ENCODE data around the gene MLH3.
"Not testable (repeated sequence)": the region's sequence is repeated elsewhere in the genome, so short reads cannot be mapped to it uniquely, and the experiment has no call there.

The MLH3 gene

DNA sequence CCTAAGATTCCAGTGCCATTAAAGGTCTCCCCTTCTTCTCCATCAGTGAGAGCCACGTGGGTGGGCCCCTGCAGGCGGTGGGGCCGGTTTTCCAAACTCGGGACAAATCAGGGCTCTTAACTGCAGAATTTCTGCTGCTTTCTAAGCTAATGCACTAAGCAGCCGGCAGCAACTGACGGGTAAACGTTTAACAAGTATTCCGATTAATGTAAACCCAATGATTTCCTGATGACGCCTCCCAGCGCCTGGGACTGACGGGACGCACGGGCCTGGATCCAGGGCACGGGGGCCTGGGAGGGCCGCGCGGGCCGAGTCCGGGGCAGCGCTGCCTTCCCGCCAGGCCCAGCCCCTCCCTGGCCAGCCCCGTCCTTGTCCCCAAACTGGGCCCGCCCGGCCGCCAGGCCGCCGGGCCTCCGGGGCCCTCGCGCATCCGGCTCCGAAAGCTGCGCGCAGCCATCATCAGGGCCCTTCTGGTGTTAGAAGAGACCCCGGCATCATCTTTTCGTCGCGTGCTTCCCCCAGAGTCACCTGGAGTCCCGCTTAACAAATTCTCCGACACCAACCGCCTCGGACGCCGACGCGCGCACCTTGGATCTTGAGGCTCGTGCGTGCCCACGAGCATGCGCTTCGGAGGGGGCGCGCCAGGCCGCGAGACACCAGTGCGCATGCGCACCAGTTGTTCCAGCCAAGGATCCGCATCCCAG is at the start of gene MLH3:
MLH3 (minus strand) TSS at position 616 of the 704 bp plus-strand sequence. CDS start 1,812 bp downstream, outside the sequence.
- peak; percentile 89 for DNase-seq

DNA sequence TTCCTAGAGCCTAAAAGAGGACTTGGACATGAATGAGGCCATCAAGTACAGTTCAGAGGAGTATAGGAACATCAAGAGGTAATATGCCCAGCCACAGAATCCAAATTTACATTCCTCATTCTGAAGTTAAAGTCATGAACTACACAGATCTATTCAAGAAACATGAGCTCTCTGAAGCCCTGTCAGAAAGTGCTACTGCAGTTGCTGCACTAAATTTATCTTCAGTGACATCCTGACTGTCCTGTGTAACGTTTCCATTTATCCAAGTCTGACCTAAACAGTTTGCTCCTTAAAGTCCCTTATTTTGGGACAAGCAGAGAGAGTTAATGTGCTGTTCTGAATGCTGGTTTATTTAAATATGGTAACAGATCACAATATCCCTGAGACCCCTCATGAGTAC is 47.4 kb upstream of the MLH3 start:
- no peak for DNase-seq

DNA sequence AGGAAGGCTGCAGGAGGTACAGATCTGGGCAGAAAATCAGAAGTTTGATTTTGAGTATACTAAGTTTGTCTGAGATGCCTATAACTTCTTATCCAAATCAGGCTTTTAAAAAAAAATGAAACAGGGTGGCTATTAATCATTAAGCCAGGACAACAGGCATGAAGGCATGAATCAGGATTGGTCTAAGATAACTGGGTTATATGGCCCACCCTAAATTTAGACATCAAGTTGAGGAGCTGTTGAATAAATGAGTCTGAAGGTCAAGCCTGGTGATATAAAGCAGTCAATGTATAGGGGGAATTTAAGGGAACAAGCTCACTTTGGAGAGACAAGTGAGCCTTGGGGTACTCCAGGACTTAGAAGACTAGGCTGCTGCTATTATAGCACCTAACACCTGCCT is 46.9 kb upstream of the MLH3 start:
- no peak for DNase-seq

DNA sequence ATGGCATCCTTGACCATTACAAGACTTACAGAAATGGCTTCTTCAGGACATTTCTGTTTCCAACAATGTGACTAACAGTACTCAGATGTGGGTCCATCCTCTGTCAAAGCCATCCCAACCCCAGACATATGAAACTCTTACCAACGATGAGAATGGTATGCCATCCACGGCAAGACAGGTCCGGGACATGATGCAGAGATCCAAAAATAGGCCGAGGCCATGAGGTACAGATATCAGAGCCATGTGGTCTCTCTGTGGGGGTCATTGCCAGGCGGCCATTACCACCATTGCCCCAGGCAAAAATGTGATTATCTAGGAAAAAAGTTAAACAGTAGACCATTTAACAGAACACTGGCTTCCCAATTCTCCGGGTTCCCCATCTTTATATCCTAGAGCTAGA is 45.7 kb upstream of the MLH3 start:
- DNase-seq, result no peak

DNA sequence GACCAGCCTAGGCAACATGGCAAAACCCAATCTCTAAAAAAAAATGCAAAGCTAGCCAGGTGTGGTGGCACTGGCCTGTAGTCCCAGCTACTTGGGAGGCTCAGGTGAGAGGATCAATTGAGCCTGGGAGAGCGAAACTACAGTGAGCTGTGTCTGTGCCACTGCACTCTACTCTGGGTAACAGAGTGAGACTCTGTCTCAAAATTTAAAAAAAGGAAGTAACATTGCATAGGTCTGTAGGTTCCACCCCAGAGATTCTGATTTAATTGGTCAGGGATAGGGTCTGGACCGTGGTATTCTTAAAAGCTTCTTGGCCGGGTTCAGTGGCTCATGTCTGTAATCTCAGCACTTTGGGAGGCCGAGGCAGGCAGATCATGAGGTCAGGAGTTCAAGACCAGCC is 44.4 kb upstream of the MLH3 start:
- no peak for DNase-seq

DNA sequence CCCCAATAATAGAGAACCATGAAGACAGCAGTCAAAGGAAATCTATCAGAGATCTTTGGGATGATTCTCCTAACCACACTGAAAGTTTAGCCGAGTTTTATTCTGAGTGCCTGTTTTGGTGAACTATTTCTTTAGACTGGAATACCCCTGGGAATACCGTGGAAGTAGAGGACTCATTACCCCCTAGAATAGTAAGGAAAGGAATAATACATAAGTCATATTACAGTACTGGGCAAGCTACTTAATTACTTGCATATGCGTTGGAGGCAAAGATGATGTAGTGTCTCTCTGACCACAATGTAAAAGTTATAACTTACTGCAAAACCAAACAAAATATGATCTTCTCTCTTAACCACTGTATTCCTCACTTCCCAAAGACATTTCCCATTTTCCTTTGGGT is 43.6 kb upstream of the MLH3 start:
- DNase-seq, result no peak

DNA sequence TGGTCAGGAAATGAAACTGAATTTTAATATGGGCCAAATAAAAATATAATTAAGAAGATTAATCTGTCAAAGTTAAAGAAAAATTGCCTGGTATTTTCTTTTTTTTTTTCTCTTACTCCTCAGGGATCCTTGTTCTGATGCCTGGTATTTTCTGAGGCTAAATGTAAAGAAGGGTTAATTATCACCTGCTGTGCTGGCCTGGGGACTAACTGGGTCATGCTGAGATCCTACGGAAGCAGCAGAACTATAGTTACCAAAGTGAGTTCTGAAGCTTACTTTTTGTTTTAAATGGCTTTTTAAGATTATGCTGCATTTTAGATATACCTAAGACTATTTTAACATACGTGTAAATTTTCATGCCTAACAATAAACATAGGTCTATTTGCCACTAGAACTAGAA is 41.4 kb upstream of the MLH3 start:
- DNase-seq, result no peak

DNA sequence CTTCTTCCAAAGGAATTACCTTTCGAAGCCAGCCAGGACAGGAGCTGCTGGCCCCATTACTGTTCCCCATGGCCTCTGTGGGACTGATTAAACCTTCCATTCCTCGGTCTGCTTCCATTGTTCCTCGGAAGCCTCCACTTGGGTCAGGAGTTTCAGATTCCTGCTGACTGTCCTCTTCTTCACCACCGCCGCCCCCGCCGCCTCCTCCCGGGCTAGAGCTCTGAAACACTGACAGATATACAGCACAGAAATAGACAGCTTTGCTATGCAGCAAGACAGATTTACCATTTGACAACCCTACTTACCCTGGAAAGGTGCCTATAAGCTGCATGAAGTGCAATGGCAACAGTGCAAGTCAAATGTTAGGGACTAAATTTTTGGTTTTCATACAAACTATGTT is 40.0 kb upstream of the MLH3 start:
- DNase-seq, result no peak

DNA sequence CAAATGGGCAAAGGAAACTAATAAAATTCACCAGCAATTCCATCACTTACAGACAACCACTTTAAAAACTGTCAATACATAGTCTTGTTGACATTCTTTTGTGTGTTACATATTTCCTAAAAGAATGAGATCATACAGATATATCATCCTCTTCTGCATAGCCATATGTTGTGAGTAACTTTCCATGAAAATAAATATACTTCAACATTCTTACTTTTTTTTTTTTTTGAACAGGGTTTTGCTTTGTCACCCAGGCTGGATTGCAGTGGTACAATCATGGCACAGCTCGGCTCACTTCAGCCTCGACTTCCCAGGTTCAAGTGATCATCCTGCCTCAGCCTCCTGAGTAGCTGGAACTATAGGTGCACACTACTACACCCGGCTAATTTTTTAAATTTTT is 39.1 kb upstream of the MLH3 start:
- DNase-seq, result no peak

DNA sequence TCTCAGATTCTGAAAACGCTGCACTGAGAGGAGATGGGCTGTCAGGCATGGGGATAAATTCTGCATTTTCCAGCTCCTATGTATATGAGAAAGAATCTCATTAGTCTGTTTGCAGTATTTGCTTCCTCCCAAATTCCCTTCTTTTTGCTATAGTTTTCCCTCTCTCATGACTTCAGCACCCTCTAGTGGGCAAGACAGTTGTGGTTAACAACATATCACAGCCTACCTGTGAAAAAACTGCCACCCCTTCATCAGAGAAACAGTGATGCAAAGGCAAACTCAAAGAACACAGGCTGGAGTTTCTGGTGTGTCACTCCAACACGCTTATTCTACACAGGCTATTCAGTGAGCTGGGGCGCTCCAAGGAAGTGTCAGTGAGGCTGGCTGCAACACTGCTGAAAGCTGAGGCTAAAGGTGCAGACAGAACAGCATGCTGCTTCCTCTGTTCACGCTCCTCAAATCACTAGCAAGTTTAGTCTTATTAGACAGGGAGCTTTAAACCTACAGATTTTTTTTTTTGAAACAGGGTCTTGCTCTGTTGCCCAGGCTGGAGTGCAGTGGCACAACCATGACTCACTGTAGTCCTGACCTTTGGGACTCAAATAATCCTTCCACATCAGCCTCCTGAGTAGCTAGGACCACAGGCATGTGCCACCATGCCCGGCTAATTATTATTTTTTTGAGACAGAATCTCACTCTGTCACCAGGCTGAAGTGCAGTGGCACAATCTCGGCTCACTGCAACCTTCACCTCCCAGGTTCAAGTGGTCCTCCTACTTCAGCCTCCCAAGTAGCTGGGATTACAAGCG is 37.5 kb upstream of the MLH3 start:
- DNase-seq, result peak; percentile 77

DNA sequence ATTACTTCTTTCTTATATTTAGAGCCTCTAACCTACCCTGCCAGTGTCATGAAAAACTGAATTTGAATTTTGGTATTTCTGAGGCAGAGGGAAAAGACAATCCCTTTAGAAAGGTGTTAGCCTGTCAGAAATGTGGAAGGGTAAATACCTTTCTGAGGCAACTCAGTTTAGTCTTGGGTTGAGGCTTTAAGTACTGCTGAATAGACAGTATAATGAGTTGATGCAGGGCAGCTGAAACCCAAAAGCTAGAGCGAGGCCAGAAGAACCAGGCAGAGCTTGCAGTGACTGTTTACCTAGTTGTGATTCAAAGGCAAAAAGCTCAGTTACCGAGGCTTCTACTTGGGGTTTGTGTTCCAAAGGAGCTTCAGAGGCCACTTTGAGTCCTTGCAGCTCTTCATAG is 36.9 kb upstream of the MLH3 start:
- DNase-seq, result no peak

DNA sequence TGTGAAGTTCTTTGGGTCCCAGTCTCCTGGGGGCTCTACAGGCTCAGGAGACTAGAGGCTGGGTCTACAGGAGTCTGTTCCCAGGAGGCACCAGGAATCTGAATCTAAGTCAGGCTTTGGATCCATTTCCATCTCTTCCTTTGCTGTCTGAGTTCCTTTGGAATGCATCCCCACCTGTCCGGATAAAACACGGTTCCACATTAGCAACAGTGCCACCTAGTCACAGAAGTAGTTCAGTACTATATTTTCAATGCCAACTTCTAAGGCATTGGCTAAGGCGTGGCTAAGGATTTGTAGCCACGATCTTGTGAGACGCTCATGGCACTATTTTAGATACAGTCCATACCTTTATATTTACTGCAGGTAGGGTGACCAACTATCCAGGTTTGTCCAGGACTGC is 33.2 kb upstream of the MLH3 start:
- DNase-seq, result no peak

DNA sequence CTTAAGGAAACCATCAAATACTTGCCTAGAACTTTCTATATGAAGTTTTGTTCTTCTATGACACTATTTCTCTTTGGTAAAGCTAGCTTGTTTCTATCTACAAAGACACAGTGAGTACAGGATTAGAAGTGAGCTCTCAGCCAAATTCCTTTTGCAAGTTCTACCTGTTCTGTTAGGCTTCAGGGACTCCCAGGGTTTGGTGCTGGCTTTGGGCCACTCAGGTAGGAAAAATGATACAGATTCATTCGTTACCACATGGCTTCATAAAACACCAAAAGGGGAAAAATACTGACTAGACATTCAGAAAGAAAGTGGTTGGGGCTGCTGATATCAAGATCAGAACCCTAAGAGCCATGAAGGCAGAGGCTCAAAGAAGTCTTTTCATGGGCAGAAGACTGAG is 32.0 kb upstream of the MLH3 start:
- DNase-seq, result no peak

DNA sequence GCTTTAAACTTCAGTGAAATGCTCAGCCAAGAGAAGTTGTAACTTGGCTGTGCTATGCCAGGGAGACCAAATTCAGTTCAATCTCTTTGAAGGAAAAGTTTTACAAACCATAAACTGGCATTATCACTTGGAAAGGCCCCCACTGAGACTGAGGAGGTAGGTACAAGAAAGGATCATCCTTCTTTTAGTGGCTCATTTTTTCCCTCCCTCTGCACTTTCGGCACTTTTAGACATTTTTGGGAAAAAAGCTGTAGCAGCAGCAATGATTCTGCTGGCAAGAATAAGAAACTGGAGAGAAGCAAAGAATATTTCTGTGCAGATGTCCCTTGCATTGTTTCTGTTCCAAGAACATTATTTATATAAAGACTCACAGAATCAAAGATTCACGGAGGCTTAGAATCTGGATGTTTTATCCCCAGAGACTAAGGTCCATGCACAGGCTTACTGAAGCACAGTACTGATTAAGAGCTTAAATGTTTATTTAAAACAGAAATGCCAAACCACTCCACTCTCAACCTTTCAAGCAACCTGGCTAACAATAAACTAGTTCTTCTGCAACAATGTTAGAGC is 30.5 kb upstream of the MLH3 start:
- no peak for DNase-seq

DNA sequence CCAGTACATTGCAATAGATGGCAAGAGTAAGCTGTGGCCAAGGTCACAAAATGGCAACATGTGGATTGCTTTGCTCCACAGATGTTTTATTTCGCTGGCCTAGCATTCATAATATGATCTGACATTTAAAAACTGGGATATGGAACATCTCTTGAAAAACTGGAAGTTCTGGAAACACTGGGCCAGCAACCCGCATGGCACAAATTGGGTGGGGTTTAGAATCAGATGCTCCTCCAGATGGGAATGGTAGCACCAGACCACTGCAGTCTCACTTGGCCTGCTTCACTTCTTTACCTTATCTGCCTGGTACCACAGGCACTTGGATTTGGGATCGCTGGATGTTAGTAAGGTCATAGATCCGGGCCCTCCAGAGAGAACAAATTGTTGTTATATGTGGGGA is 28.3 kb upstream of the MLH3 start:
- DNase-seq, result no peak

DNA sequence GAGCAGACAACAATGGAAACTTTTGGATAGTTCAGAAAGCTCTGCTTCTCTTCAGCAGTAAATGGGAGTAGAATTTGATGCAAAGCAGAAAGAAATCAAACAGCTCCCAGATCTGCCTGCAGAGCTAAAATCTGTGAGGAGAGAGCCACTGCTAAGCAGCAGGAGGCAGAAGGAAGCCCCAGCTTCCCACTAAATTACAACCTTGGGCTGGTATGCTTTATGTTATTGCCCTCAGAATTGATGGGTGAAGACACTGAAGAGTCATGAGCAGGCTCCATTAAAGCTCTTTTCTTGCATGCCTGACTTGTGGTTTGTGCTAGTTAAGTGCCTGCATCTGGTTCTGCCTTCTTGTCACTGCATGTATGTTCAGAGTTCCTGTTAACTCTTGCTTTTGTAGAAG is 26.5 kb upstream of the MLH3 start:
- DNase-seq, result no peak

DNA sequence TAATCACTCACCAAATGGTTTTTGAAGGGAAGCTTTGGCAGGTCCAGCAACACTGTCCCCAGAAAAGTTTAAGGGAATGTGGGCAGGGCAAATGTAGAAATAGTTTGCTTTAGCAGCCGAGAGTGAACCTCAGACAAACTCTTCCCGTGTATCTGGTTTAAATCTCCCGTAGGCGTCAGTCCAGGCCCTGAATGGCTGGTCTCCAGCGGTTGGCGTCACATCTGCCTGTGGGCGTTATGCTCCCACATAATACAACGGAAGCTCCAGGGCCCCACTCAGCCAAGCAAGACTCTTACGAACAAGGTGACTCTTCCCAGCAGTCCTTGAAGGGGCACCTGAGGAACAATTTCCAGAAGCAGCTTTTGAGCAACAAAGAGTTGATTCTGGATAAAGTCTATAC is 19.1 kb upstream of the MLH3 start:
- DNase-seq, result no peak

DNA sequence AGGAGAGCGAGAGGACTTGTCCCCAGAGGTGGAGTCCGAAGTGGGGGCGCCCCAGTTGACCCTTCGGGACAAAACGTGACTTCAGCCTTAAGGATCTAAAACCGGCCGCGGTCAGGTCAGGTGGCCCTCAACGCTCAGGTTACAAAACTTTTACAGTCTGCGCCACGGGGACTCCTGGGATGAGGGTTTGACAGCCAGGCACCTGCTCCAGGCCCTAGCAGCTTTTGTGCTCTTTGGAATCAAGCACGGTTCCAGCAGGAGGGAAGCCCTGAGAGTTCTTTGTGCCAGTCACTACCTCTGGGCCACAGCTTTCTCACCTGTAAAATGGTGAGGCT is 18.5 kb upstream of the MLH3 start:
- peak; percentile 22 for DNase-seq

DNA sequence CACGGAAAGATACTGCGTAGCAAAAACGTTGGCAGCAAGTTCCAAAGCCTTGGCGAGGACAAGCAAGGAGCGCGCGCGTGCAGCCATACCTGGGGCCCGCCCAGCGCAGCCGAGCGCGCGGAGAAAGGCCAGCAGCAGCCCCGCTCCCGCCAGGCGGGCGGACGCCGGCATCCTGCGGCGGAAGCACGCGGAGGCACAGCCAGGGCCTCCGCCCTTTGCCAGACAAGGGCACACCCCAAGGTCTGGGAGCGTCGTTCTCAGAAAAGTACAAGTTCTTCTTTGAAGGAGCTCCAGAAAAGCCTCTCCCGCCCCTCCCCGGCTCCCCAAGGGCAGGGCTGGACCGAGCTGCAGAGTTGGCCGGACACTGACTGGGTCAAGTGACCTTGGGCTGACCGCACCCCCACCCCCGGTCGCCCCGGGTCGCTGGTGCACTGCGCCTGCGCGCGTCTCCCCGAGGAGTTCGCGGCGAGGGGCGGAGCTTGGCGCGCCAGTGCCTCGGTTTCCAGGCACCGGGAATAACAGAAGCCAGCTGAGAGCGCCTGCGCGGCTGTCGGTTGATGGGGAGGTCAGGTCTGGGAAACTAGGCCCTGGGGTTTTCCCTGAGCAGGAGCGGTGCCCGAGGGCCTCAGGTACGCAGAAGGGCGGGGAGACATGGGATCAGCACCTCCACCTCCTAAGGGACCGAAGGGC is 18.0 kb upstream of the MLH3 start, which contains the start of gene ZC2HC1C:
ZC2HC1C (plus strand) TSS at position 521 of the 690 bp plus-strand sequence. CDS start 933 bp downstream, outside the sequence.
- peak; percentile 93 for DNase-seq

DNA sequence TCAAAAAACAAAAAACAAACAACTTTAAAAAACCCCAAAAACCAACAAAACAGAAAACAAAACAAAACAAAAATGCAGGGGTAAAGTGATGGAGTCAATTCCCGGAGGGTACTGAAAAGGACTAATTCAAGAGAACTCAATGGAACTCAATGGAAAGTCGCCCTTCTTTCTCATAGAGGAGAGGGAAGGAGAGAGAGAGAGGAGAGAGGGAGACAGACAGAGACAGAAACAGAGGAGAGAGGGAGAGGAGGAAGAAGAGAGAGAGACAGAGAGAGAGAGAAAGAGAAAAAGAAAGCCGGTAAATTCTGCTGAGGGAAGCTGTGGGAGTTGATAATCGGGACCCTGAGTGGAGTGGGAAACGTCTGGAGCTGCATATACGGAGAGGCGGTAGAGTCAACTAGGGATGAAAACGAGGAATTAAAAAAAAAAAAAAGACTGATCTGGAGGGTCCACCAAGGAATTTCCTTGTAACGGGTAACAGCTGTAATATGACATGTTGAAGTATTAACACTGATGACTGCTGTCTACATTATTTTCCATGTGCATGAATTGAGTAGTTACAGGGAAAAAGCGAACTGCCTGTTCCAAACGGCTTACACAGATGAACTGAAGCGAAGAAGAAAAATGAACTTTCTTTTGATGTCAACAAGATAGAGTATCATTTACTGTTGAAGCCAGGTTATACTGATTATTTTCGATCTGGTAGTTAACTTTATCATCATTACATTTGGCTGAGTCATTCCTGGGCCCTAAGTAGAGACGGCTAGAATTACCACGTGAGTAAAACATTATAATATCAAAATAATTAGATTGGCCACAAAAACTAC is 17.2 kb upstream of the MLH3 start:
- DNase-seq, result no peak

DNA sequence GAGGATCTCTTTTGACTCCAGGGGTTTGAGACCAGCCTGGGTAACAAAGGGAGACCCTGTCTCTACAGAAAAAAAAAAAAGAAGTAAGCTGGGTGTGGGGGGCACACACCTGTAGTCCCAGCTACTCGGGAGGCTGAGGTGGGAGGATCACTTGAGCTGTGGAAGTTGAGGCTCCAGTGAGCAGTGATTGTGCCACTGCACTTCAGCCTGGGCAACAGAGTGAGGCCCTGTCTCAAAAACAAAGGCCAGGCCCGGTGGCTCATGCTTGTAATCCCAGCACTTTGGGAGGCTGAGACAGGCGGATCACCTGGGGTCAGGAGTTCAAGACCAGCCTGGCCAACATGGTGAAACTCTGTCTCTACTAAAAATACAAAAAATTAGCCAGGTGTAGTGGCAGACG is 16.5 kb upstream of the MLH3 start:
- DNase-seq, result not testable (repeated sequence)

DNA sequence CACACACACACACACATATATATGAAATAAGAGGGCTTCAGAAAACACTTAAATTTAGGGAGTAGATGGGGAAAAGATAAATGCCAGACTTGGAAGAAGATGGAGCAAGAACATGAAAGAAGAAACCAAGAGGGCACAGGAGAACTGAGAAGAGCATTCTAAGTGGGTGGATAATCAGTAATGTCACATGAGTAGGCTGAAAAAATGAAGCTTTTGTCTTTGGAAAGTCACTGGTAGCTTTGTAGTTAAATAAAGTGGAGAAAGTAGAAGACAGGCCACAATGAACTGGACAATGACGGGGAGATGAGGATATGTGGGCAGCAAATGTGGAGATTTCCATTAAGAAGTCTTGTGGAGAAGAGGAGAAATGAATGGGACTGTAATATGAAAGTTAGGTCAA is 15.9 kb upstream of the MLH3 start:
- DNase-seq, result no peak

DNA sequence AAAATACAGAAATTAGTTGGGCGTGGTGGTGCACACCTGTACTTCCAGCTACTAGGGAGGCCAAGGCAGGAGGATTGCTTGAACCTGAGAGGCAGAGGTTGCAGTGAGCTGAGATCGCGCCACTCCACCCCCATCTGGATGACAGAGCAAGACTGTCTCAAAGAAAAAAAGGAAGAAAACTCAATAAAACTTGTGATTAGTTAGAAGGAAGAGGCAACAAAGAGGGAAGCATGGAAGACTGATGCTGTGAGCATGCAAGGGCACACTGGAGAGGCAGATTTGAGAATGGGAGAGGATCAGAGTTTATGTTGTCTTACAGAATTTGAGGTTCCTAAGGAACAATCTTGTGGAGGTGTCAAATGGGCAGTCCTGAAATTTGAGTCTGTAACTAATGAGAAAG is 15.4 kb upstream of the MLH3 start:
- DNase-seq, result no peak

Data from midbrain (tissue), 1 donor.